Endothelial cell of umbilical vein (primary cell): ENCODE data around the gene ZMIZ1. TPM values are rescaled to one million over a fixed set of nuclear protein-coding genes. Genes with fewer than 3 reads are reported as not detected.

Source experiments
- BruUV-seq: library from RNA; stranded (reverse); fragments of 400-500 nt; replicated peaks from 2 replicates; lab custom pipeline; 2021; lab: Mats Ljungman, UMichigan
- CTCF ChIA-PET: fragments of 300-600, 350-600 bp; sonication (Branson Sonifier 250); formaldehyde crosslinking; loops from one replicate; lab custom pipeline; 2021; ENCODE audit warnings: antibody characterized with exemption, inconsistent platforms; lab: Charles Lee
- POLR2A ChIA-PET: fragments of 300-600, 350-600 bp; sonication (Branson Sonifier 250); formaldehyde crosslinking; loops from one replicate; lab custom pipeline; 2021; ENCODE audit warnings: antibody characterized with exemption, inconsistent platforms; lab: Charles Lee
- DNase-seq: peaks from one replicate; pipeline ENCODE4 v3.0.0-alpha.2; 2011; ENCODE audit warnings: low read depth, low spot score
- FAIRE-seq: peaks from 2 replicates; lab custom pipeline; 2011; peaks lifted over from hg19 to GRCh38; lab: Jason Lieb, UNC
- H2AFZ ChIP-seq: 2 replicates; pipeline ENCODE4 v1.6.0; 2012; ENCODE audit warnings: low read depth, low read length, control low read depth, inconsistent platforms
- H3K27ac ChIP-seq: 2 replicates; pipeline ENCODE4 v1.5.1; 2011; ENCODE audit warnings: low read depth, mild to moderate bottlenecking, control low read depth, low read length, moderate library complexity; ENCODE audit not compliant: insufficient read depth
- H3K27me3 ChIP-seq, 2 experiments: 2 replicates each; pipeline versions ENCODE4 v1.6.0 to v1.6.1; 2011; ENCODE audit warnings: low read length in 2 of 2, mixed read lengths in 1 of 2; ENCODE audit not compliant: control insufficient read depth in 2 of 2, insufficient read depth in 2 of 2
- H3K36me3 ChIP-seq, 2 experiments: 2 replicates in 1 of 2; 3 replicates in 1 of 2; pipeline ENCODE4 v1.5.1; 2011; ENCODE audit warnings: low read length in 2 of 2, mild to moderate bottlenecking in 1 of 2, moderate library complexity in 1 of 2; ENCODE audit not compliant: control insufficient read depth in 2 of 2, insufficient read depth in 2 of 2; ENCODE audit errors: extremely low read depth in 1 of 2
- H3K4me1 ChIP-seq: 3 replicates; pipeline ENCODE4 v1.5.1; 2011; ENCODE audit warnings: mild to moderate bottlenecking, low read length; ENCODE audit not compliant: control insufficient read depth, insufficient read depth; ENCODE audit errors: extremely low read depth
- H3K4me2 ChIP-seq: 2 replicates; pipeline ENCODE4 v1.6.1; 2011; ENCODE audit warnings: low read length, control low read depth, mixed read lengths; ENCODE audit not compliant: insufficient read depth
- H3K4me3 ChIP-seq, 3 experiments: fragments of 200-600 bp in 1 of 3; sonication (generic), shearing (Covaris generic) in 1 of 3; replicated peaks in 1 of 3; 2 replicates each; pipeline ENCODE4 v1.5.1; 2011 to 2016; ENCODE audit warnings: control low read depth in 3 of 3, low read length in 3 of 3, mild to moderate bottlenecking in 2 of 3, inconsistent platforms in 1 of 3, low read depth in 1 of 3, moderate library complexity in 1 of 3; ENCODE audit not compliant: insufficient read depth in 1 of 3
- H3K79me2 ChIP-seq: 2 replicates; pipeline ENCODE4 v1.6.0; 2012; ENCODE audit warnings: low read length, inconsistent platforms; ENCODE audit not compliant: control insufficient read depth, insufficient read depth
- H3K9ac ChIP-seq: replicated peaks from 2 replicates; pipeline ENCODE3; 2011; ENCODE audit warnings: low read length, control low read depth; ENCODE audit not compliant: insufficient read depth; ENCODE audit errors: extremely low read depth
- H3K9me1 ChIP-seq: replicated peaks from 3 replicates; pipeline ENCODE4 v1.6.0; 2011; ENCODE audit warnings: mild to moderate bottlenecking, low read length; ENCODE audit not compliant: control insufficient read depth, insufficient read depth; ENCODE audit errors: extremely low read depth
- H3K9me3 ChIP-seq: replicated peaks from 2 replicates; pipeline ENCODE4 v1.5.1; 2012; ENCODE audit warnings: low read length, inconsistent platforms; ENCODE audit not compliant: control insufficient read depth, insufficient read depth
- H4K20me1 ChIP-seq: replicated peaks from 2 replicates; pipeline ENCODE3; 2011; ENCODE audit warnings: mild to moderate bottlenecking, low read length; ENCODE audit not compliant: control insufficient read depth, insufficient read depth; ENCODE audit errors: extremely low read depth
- CTCF ChIP-seq, 2 donors: IDR thresholded peaks; 1 replicate in 1 of 2; 2 replicates in 1 of 2; pipeline ENCODE4 v1.5.1; 2011; ENCODE audit warnings: low read length in 2 of 2, mild to moderate bottlenecking in 2 of 2, moderate library complexity in 2 of 2, control low read depth in 1 of 2, inconsistent platforms in 1 of 2, low read depth in 1 of 2; ENCODE audit not compliant: insufficient read depth in 1 of 2; ENCODE audit errors: extremely low read depth in 1 of 2
- EZH2 ChIP-seq: IDR thresholded peaks from 2 replicates; pipeline ENCODE4 v1.6.1; 2012; ENCODE audit warnings: borderline replicate concordance, low read depth, mild to moderate bottlenecking, moderate library complexity, low read length, inconsistent platforms; ENCODE audit not compliant: severe bottlenecking
- FOS ChIP-seq: IDR thresholded peaks from 2 replicates; pipeline ENCODE4 v1.6.1; 2011; ENCODE audit warnings: mild to moderate bottlenecking, low read length, moderate library complexity, borderline replicate concordance; ENCODE audit not compliant: insufficient read depth
- JUN ChIP-seq: IDR thresholded peaks from 2 replicates; pipeline ENCODE4 v1.6.1; 2011; ENCODE audit warnings: borderline replicate concordance, low read depth; ENCODE audit not compliant: insufficient read length, insufficient read depth
- MAX ChIP-seq: IDR thresholded peaks from 2 replicates; pipeline ENCODE4 v1.6.1; 2011; ENCODE audit not compliant: insufficient read depth, insufficient read length
- MYC ChIP-seq: IDR thresholded peaks from one replicate; pipeline ENCODE4 v1.6.1; 2011; ENCODE audit warnings: mild to moderate bottlenecking, low read depth, low read length
- POLR2A ChIP-seq: IDR thresholded peaks from 2 replicates; pipeline ENCODE4 v1.6.1; 2012; ENCODE audit warnings: low read depth, mild to moderate bottlenecking, control low read depth, low read length
- POLR2AphosphoS5 ChIP-seq: IDR thresholded peaks from 2 replicates; pipeline ENCODE4 v1.6.1; 2012; ENCODE audit warnings: low read depth, mild to moderate bottlenecking, control low read depth, low read length, moderate library complexity; ENCODE audit not compliant: insufficient read depth
- dilution Hi-C: fragments of 300-500 bp; cut with MboI; formaldehyde crosslinking; loops from one replicate; pipeline ENCODE4 v1.15.0; 2019; ENCODE audit warnings: low sequenced_read_pairs; ENCODE audit not compliant: extremely low pct_ligation_motif_present
- intact Hi-C: fragments of 100-400 bp; cut with micrococcal nuclease; formaldehyde crosslinking; loops from one replicate; pipeline ENCODE4 v1.10.0; 2022
- polyA plus RNA-seq, 4 experiments: library from polyadenylated mRNA; depleted of rRNA in 3 of 4; stranded (reverse) in 3 of 4; unstranded in 1 of 4; fragments of >200 nt; gene quantifications; 2 replicates each; pipeline versions ENCODE4 v1.2.1 to v1.2.3, GENCODE V29; 2011 to 2012; ENCODE audit warnings: missing spikeins in 1 of 4
- total RNA-seq: library from RNA; stranded (reverse); gene quantifications from 2 replicates; pipeline ENCODE4 v1.2.3, GENCODE V29; 2021

The ZMIZ1 gene
- total and polyA plus RNA-seq, 2 donors (not counting 3 experiments of a cell fraction or from before 2014, with no cell fraction given), result 12.5 to 46.7 TPM

GRCh38 chr10:79262959-79263746 lies 194.4 kb downstream of the ZMIZ1 start:
- Histone ChIP-seq H3K27me3 (no peaks in the 10 kb centered on the region), H3K79me2 (peaks cover 23% of the 10 kb centered on the region)

More at GRCh38 chr10:79262959-79263746, 194.4 kb downstream of the ZMIZ1 start:
- peaks cover 27% of the 10 kb centered on the region for H3K4me1 ChIP-seq
- H3K9ac ChIP-seq, result no peak overlapping the region
- ChIA-PET CTCF (interaction anchor here (0.8 kb wide), 1 partner anchor 16 kb away, joined by 3 read pairs; no protein-coding TSS in a partner anchor), POLR2A (no interaction called here)
- no peaks in the 10 kb centered on the region for H4K20me1 ChIP-seq
- dilution Hi-C loops (no loop called here), intact Hi-C loops (no loop called here)
- no peaks in the 10 kb centered on the region for H3K9me1 ChIP-seq
- no peaks in the 10 kb centered on the region for H3K36me3 ChIP-seq
- H3K27ac ChIP-seq, result no peak overlapping the region
- no peak overlapping the region for H2AFZ ChIP-seq
- H3K4me3 ChIP-seq, result no peak overlapping the region
- no peak for FAIRE-seq
- no TSS peak for BruUV-seq
- no peak overlapping the region for H3K4me2 ChIP-seq
- no peak for DNase-seq
- no peak for TF ChIP-seq POLR2A
- TF ChIP-seq POLR2AphosphoS5, result no peak
- no peak for TF ChIP-seq EZH2
- no peak for TF ChIP-seq CTCF (IDR thresholded peaks at IDR 0.05; ENCODE audit: extremely low read depth in 1 of 2, insufficient read depth in 1 of 2, low read depth in 1 of 2, low read length in 2 of 2)
- TF ChIP-seq MYC, result no peak
- TF ChIP-seq MAX, result no peak
- no peak for TF ChIP-seq JUN
- TF ChIP-seq FOS, result no peak
- H3K9me3 ChIP-seq, result no peaks in the 10 kb centered on the region
